Heart left ventricle (tissue), 13 donors: ENCODE measurements around the gene LSM4.

Experiments
- POLR2A ChIP-seq, 2 donors: fragments of 450-650 bp; IDR thresholded peaks; one replicate each; pipeline ENCODE4 v1.6.1; 2017; ENCODE audit warnings: antibody characterized with exemption in 2 of 2, mild to moderate bottlenecking in 2 of 2, moderate library complexity in 2 of 2
- TF ChIP-seq, protein P1 (sequence below), 12 donors: fragments of 200-600 bp; sonication (generic) in 4 of 12; IDR thresholded peaks; one replicate each; pipeline versions ENCODE4 v1.5.0 to v1.8.0; 2018 to 2022; ENCODE audit warnings: antibody characterized with exemption in 12 of 12, mild to moderate bottlenecking in 5 of 12
- donor health status: ischemic (EF 13 %, LVEDD 7.1; RV severe dilation, severe dysfunction).
- donor health status: DM: no; HTN: yes; CAD: no.
- donor health status: DM: no; HTN: no; CAD: no.
- donor health status: ischemic (EF 25% LVEDD 6.9; RV normal size, moderate dysfunction).
- donor health status: ischemic (EF 25% LVEDD 5.7; RV mildly dilated, moderate dysfunction).
- donor health status: ischemic (EF 35%, LVEDD 5.7; RV mildly dilated, moderate dysfunction).
- donor health status: nonischemic (EF 11% LVEDD 7.7; RV severe dilation, severe dysfunction).
- donor health status: DM: yes; HTN: yes; CAD: no.
- donor health status: PGD.
- donor health status: ischemic (EF 29% LVEDD 5.4; RV normal size, mild dysfunction).
- donor health status: nonischemic (EF 23%, LVEDD 6.1; RV moderate dilation, normal function).

DNA sequence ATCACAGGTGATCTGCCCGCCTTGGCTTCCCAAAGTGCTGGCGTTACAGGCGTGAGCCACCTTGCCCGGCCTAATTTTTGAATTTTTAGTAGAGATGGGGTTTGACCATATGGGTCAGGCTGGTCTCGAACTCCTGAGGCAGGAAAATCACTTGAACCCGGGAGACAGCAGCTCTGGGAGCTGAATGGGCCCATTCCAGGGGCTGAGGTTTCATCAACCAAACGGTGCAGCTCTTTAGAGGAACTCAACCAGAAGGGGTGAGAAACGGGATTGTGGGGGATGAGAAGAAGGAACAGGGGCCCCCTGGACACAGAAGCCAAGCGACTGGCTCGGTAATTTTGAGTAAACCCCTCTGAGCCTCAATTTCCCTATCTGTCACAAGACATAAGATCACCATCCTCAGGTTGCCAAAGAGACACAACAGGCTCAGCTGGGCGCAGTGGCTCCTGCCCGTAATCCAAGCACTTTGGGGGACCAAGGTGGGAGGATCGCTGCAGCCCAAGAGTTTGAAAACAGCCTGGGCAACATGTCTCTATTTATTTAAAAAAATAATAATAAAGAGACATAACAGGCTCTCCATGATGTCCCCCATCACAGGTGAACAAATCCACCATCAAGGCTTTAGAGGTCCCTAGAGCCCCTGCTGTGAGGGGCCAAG is 49.2 kb downstream of the LSM4 start:
- TF ChIP-seq POLR2A (IDR thresholded peaks at IDR 0.05): no peak
- TF ChIP-seq, protein P1, sequence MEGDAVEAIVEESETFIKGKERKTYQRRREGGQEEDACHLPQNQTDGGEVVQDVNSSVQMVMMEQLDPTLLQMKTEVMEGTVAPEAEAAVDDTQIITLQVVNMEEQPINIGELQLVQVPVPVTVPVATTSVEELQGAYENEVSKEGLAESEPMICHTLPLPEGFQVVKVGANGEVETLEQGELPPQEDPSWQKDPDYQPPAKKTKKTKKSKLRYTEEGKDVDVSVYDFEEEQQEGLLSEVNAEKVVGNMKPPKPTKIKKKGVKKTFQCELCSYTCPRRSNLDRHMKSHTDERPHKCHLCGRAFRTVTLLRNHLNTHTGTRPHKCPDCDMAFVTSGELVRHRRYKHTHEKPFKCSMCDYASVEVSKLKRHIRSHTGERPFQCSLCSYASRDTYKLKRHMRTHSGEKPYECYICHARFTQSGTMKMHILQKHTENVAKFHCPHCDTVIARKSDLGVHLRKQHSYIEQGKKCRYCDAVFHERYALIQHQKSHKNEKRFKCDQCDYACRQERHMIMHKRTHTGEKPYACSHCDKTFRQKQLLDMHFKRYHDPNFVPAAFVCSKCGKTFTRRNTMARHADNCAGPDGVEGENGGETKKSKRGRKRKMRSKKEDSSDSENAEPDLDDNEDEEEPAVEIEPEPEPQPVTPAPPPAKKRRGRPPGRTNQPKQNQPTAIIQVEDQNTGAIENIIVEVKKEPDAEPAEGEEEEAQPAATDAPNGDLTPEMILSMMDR (IDR thresholded peaks at IDR 0.05): no peak
